Hippocampal formation (tissue), 2 donors: ENCODE data around the gene CDK6.

Experiments used
- DNase-seq, 2 donors: peaks; one replicate each; lab custom pipeline; 2025; lab: John Stamatoyannopoulos, UW

The CDK6 gene

DNA sequence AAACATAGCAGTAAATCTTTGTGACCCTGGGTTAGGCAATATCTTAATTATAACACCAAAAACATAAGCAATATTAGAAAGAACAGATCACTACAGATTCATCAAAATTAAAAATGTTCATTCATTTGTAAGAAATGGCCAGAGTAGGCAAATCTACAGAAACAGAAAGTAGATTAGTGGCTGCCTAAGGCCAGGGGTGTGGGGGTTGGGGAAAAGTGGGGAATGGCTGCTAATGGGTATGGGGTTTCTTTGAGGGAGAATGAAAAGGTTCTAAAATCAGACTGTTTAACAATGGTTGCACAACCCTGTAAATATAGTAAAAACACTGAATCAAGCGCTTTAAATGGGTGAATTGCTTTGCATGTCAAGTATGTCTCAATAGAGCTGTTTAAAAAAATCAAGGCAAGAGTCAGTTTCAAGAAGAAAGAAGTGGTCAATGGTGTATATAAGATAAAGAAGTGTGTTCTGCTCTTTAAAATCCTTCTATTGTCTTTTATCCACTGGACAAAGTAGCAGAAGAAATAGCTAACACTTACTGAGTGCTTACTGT is 42.6 kb downstream of the CDK6 start:
- DNase-seq: no peak

DNA sequence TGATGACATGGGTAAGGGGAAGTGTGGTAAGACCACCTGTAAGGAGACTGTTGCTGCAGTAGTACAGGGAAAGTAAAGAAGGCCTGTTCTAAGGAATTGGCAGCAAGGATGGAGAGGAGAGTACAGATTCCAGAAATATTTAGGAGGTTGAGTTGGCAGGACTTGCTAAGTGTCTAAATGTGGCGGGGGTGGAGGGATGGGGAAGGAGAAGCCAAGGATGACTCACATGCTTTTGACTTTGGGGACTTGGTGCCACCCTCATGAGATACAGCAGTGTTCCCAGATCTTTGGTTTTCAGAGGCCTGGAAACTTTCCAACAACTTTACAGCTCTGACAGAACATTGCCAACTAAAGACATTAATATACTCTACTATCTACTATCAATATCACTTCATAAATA is 45.4 kb downstream of the CDK6 start:
- peak in 1 of 2 donors; percentile 35 for DNase-seq

DNA sequence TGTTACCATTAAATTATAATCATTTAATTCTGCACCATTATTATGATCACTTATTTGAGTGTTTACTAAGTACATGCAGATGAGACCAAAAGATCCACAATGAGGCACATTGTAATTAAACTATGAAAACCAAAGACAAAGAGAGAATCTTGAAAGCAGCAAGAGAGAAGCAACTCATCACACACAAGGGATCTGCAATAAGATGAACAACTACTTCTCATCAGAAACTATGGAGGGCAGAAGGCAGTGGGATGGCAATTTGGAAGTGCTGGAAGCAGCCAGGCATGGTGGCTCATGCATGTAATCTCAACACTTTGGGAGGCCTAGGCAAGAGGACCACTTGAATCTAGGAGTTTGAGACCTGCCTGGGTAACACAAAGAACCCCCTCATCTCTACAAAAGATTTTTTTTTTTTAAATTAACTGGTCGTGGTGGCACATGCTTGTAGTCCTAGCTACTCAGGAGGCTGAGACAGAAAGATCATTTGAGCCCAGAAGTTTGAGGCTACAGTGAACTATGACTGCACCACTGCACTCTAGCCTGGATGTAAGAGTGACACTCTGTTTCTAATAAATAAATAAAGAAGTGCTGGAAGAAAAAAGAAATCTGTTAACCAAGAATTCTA is 47.7 kb downstream of the CDK6 start:
- no peak for DNase-seq

DNA sequence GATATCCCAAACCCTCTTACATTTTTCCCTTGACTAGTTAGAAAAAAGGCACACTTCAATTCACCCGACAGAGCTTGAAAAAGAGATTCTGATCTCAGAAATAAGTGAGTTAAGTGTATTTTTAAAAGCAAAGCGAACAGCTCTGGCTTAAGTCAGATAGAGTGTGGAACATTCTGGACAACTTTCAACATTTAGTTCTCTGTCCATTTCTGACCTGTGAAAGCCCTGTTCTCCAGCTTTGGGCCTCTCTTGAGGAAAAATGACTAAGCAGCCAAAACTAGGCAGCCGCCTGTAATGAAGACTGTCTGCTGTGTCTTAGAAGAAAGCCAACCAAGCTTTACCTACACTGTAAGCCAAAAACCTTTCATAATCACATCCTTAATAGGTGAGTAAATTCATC is 50.5 kb downstream of the CDK6 start:
- DNase-seq: no peak

DNA sequence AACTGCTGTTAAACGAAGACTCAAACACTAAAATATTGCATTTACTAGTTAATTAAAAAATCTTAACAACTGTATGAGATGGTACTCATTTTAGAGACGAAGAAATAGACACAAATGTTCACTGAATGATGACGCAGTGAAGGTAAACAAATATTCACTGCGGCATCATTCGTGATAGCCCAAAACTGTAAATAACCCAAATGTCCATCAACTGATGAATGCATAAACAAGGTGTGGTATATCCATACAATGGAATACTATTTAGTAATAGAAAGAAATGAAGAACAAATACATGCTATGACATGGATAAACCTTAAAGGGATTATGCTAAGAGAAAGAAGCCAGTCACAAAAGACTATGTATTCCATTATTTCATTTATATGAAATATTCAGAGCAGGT is 51.4 kb downstream of the CDK6 start:
- no peak for DNase-seq

DNA sequence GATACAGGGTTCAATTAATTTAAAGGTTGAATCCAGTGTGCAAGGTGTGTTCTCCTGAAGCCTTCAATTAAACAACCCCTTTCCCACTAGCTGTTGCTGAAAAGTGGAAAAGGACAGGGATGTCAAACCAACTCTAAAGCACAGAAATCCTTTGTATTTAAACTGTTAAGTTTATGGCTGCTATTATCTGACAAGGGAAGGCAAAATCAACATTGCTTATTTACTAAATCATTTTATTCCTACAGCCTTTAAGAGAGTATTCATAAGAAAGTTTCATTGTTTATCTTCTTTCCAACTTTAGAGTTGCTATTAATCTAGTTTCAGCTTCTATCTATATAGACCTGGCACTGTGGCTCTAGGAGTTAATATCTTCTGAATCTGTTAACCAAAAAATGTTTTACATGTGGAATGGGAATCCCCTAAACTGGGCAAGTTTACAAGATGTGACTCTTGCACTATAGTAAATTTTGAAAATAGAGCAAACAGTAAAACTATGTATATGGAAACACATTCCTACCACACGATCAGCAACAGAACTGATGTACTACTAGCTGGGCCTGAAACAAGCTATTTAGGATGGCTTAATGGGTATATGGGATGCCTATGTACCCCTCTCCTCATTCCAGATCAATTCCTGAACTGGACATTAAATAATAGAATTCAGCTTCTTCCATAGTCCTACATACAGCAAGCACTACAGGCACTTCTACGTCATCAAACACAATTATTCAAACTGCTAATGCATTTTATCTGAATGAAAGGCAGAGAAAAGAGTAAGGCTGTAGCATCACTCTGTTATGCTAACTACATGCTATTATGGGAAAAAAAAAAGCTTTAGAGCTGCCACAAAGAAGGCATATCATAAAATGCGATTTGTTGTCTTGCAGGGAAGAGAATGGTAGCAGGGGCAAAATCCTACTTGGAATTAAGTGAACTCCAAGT is 52.8 kb downstream of the CDK6 start:
- no peak for DNase-seq

DNA sequence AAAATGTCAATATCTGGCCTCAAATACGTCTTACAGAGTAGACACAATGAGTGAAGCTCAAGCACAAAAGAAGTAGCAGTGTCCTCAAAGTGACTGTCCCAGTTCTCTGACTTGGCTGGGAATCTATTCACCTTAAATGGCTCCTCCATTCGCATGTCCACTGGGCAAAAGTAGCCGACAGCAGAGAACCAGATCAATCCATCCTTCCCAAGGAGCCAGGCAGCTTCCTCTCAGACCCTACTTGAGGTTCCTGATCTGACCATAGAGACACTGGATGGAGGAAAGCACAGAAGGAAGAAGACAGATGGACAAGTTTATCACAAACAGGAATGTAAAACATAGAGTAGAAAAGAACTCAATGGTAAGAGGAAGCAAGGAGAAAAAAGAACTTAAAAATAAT is 53.5 kb downstream of the CDK6 start:
- DNase-seq: no peak

DNA sequence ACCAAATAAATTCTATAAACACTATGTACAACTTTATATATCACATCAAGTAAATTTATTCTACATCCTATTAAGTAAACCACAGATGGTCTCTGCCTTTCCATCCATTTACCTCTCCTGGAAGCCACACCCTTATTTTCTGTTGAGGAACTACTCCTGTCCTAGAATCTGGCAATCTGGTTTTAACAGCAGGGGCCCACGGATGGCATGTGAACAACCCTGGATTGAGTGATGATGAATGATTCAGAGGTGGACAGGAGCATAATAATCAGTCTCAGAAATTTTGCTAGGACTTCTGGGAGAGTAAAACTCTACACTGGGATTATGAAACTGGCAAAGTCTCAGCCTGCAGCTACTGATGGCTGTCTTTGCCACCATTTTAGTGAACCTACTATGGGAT is 54.1 kb downstream of the CDK6 start:
- no peak for DNase-seq

DNA sequence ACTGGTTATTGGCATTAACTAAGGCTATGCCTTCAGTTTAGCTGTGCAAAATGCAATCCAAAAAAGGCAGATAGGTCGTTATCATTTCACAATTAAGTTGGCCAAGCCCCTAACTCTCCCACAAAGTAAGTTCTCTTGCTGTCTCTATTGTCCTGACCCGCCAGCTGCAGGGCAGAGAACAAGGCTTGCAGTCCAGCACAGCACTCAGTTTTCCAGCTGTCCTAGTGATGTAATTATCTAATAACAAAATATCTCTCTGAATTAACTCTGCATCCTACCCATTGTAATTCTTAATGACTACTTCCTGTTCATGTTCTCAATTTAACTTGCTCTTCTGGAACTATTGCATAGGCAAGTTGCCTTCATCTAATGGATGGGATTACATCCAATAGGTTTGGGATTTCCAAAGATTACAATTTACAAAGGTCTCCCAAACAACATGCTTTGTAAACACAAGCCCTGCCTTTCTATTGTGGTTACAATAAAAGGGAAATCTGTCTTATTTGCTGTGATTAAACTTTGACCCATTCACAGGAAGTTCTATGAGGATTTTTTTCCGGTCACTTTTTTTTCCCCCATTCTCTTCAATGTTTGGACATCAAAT is 55.2 kb downstream of the CDK6 start:
- DNase-seq: peak; percentile 48 to 83

DNA sequence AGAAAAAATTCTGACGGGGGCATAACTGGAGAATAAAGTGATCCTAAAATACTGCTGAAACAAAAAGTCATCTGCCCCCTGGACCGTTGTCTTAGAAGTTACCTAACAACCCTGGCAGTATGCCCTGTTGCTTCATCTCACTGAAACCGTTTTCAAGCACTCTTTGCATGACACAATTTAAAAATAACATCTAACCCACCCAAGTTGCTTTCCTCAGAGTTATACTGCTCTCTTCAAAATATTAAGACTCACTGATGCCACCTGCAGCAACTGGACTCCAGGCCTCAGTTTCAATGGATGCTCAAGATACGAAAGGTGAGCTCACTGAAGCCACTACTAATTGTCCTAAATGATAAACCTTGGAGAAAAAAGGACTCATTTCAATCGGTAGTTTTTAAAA is 57.4 kb downstream of the CDK6 start:
- no peak for DNase-seq

DNA sequence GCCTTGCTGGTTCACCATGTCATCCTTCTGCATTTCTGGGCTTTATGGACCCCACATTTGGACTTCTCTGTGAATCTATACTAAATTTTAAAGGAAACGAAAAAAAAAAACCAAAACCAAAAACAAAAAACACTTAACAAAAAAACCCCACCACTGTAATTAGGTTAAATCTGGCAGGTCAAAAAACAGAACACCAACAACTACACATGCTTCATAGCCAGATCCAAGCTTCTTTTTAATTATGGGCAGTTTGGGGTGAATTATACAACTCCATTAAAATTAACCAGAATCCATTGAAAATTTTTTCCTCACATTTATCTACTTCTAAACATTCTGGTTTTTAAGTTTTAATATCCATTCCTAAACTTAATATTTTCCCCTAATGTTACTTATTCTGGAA is 58.4 kb downstream of the CDK6 start:
- no peak for DNase-seq

DNA sequence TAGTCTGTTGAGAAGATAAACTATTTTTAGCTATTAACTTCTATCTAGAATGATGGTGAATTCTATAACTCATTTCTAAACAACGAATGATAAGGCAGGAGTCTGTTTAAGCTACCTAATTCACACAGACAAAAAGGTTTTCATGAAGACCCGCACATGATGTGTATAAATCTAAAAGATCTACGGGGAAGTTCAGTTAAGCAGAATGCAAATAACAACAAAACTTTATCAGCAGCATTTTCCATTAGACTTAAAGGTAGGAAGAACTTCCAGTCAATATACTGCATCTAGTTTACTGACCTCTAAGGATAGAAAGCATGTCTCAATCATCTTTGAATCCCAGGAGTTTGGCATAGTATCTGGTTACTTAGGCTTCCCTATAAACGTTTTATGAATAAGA is 62.6 kb downstream of the CDK6 start:
- no peak for DNase-seq

DNA sequence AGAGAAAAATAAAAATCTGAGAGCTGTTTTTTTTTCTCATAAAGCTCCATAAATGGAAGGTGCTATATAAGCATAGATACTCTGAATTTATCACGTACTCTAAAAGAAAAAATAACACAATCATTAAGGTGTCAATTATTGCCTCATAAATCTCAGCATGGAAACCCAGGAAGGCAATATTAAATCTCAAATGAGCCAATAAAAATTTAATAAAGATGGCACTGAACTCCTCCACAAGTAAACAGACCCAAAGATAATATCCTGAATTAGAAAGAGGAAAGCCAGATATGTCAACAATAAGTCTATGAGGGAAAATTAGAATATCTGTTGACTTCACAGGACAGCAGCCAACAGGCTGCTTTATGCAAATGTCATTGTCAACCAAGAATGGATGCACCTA is 66.5 kb downstream of the CDK6 start:
- no peak for DNase-seq

DNA sequence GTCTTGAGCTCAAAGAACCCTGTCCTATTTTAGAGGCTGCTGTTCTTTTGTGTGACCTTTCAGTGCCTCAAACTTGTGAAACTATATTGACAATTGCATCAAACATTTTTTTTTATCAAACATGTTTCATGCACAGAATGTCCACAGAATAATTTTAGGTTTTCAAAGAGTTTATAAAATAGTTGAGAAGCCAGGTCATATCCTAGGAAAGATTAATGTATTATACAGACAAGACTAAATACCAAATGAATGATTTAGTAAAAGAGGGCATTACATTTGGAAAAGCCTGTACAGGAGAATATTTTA is 67.0 kb downstream of the CDK6 start:
- no peak for DNase-seq

DNA sequence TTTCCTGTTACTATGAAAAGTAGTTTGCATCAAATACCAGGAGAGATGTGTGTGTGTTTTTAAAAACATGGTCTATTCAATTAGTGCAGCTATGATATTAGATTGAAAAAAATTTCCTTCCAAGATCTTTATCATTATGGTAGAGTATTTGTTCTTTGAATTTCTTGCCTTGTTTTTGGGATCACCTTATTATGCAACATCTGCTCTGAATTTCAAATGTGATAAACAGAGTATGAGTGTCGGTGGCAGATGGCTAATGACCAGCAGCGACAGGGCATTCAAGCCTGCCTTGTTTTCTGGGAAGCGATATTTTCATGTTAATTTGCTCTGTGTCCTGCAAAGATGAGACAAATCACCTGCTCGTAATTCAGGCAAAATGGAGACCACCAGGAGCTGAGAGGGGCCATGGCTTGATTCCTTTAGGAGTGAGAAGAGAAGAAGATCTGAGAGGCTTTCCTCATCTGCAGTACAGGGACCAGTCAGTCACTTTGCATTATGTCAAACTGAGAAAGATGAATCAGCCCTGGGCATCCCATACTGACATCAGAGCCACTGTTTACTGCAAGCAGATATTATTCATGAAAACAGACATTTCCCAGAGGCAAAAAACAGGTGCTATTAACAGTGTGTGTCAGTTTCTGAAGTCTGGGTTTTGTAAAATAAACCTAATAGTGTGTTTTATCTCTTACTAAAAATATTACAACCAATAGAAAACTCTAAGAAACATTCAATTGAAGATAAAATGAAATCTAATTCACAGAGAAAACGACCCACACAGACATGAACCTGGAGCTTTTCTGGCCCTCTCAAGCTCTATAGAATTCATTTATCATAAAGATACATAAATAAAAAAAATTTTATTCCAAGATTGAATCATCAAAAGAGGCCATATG is 67.6 kb downstream of the CDK6 start:
- peak; percentile 21 to 46 for DNase-seq

DNA sequence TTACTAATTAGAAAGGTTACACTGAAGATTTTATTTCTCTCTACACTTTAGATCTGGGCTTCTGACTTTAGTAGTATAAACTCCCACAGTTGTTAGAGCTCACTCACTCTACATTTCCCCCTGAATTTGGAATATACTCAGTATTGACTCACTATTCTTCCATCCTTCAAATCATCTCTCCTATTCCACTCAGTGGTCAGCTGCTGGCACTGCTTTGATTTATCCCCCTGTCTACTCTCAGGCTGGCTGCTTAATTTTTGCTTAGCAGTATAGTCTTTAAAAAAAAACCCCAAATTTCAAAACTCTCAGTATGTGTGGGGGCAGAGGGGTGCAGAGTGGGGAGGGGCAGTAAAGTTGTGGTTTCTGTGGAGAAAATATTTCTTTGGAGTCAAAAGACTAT is 68.9 kb downstream of the CDK6 start:
- no peak for DNase-seq

DNA sequence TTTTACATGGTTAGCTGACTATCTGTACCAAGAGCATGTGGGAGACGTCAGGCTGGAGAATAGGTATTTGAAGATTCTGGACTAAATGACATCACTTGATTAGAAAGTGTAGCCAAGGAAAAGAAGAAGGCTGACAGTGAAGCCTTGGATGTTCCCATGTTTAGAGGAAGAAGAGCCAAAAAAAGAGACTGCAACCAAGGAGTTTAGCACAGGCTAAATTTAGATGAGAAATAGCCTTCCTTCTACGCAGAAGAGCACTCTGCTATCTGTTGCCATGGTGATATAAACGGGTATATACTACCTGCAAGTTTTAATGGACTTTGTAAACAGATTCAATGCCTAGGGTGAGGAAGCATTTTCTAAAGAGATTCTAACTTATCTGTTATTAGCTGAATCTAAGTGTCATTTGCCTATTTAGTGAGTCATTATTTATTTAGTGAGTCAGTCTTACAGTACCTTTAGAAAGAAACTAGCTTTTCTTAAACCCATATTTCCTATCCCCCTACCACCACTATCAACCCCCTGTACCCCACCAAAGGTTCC is 69.8 kb downstream of the CDK6 start:
- no peak for DNase-seq

DNA sequence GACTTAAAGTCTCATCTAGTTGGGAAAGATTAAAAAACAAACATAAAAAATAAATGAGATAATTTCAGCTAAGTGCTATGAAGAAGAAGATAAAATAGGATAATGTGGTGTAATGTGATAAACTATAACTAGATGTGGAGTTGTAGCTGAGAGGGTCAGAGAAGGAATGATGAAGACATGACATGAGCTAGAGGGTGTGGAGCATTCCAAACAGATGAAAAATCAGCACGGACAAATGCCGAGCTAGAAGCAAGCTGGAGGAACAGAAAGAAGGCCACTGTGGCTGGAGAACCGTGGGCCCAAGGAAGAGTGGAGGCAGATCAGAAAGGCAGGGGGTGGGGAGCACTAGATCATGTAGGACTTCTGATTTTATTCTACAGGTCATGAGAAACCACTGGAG is 70.6 kb downstream of the CDK6 start:
- no peak for DNase-seq

DNA sequence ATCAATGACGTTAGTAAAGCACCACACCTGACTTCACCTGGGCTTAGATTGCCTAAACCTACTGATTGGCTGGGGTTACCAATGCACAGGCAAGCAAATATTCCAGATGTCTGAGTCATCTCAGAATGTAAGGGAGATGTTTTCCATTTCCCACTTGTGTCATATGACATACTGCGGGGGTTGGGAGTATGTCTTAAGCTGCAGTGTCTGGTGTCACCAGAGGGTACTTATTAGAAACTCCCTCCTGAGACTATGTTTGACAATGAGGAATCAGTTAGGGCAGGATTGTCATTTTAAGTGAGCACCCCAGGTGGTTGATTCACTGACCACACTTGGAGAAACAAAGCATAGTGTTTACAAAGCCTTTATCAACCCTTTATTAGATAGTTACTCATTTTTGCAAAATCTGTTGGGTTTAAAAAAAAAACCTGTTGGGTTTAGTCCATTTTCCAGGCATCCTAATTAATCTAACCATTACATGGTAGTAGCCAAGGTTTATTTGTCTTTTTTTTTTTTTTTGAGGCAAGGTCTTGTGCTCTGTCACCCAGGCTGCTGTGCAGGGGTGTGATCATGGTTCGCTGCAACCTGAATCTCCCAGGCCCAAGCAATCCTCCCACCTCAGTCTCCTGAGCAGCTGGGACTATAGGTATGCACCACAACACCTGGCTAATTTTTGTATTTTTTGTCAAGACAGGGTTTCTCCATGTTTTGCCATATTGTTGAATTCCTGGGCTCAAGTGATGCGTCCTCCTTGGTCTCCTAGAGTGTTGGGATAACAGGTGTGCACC is 72.5 kb downstream of the CDK6 start:
- no peak for DNase-seq

DNA sequence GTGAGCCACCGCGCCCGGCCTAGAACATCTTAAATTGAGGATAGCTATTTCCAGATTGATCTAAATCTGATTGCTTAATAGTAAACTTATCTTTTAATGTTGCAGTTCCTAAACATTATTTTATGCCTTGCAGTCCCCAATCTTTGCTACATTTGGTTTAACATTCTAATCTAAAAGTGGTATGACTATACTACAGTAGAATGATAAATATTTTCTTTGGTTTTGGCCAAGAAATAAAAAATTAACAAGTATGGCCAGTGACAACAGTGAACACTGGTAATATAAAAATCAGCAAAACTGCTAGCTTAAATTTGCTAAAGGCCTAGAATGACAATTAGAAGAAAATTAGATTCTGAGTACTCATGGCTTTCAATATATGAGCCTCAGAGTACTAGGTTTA is 73.5 kb downstream of the CDK6 start:
- DNase-seq: no peak
